Stimulated activated CD8-positive, alpha-beta memory T cell treated with anti-CD3 and anti-CD28 coated beads, Interleukin-12 subunit alpha, Interleukin-12 subunit beta, amount 100 ng/mL, for 24 hours (primary cell): ENCODE results near the gene SPIRE2.

Source experiments
- DNase-seq: peaks from one replicate; pipeline ENCODE4 v3.0.0-alpha.2; 2020; ENCODE audit errors: extremely low read depth

The SPIRE2 gene

DNA sequence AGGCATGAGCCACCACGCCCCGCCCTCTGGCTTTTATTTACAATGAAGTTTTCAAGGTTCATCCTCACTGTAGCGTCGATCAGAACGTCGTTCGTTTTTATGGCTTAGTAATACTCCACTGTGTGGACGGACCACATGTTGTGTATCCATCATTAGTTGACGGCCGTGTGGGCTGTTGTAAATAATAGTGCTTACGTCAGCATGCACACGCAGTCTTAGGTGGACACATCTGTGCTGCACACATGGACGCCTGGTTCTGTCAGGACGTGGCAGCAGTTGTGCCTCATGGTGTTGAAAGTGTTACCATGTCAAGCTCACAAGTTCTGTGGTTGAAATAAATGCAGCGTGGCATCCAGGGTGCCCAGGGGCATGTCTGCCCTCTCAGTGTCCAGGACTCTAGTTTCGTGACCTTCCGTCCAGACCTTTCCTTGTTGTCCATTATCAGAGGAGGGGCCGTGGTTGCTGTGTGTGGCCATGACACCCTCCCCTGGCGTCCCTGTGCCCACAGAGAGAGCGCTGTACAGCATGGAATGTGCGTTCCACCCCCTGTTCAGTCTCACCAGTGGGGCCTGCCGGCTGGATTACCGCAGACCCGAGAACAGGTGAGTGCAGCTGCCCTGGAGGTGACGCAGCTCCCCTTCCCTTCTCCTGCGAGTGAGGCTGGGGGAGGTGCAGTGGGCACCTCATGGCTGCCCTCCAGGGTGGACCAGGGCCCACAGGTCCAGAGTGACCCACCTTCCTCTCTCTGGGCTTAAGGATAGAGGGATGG is 67.4 kb downstream of the SPIRE2 start:
- DNase-seq: no peak

GRCh38 chr16:89897204-89897603 is 68.9 kb downstream of the SPIRE2 start:
- DNase-seq: no peak

GRCh38 chr16:89898201-89898967 is 70.1 kb downstream of the SPIRE2 start:
- DNase-seq: no peak

GRCh38 chr16:89899879-89900481 is 71.7 kb downstream of the SPIRE2 start:
- no peak for DNase-seq

GRCh38 chr16:89900885-89901284 is 72.6 kb downstream of the SPIRE2 start:
- DNase-seq: no peak

GRCh38 chr16:89902980-89903379 is 74.7 kb downstream of the SPIRE2 start:
- no peak for DNase-seq

GRCh38 chr16:89903908-89904515 is 75.7 kb downstream of the SPIRE2 start:
- no peak for DNase-seq

GRCh38 chr16:89904606-89905510 is 76.6 kb downstream of the SPIRE2 start:
- DNase-seq: no peak

DNA sequence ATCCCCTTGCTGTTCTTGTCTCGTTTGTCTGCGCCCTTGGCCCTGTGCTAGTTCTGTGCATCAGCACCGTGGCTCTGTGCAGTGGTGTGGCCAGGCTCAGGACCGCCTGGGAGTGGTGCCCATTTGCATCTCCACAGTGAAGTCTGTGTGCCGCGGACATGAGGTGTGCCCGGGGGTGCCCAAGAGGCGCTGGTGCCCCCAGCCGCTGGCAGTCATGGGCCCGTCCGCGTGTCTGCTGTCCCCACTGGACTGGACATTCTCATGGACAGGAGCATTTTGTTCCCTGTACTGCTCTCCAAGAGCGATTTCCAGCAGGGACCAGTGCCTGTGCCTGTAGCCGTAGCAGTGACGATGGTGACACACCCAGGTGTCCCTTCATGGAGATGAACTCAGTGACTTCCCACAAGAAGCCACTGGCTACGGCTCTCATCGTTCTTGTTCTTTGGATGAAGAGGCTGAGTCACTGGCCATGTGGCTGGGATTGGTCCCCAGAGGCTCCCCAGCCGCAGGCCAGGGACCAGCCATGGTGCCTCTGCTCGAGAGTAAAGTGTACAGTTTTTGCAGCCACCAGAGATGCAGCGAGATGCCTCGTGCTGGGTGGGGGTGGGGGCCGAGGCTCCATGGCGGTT is 77.3 kb downstream of the SPIRE2 start:
- no peak for DNase-seq

GRCh38 chr16:89906140-89907025 is 78.1 kb downstream of the SPIRE2 start:
- DNase-seq: no peak

DNA sequence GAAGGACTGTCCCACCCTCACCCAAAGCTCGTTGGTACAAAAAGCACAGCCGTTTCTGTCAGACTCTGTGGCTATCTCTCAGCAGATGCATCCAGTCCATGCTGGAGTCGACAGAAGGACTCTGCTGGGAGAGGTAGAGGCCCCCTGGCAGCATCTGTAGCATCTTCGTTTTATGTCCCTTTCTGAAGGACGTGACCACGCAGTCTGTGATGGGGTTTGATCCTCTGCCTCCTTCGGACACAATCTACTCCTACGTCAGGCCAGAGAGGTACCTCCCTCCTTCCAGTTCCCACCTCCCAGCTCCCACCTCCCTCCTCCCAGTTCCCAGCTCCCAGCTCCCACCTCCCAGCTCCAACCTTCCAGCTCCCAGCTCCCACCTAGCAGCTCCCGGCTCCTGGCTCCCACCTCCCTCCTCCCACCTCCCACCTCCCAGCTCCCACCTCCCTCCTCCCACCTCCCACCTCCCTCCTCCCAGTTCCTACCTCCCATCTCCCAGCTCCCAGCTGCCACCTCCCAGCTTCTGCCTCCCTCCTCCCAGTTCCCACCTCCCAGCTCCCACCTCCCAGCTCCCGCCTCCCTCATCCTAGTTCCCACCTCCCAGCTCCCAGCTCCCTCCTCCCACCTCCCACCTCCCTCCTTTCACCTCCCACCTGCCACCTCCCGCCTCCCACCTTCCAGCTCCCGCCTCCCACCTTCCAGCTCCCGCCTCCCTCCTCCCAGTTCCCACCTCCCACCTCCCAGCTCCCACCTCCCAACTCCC is 79.0 kb downstream of the SPIRE2 start:
- no peak for DNase-seq

- DNase-seq: no peak
These were observed 80.0 kb downstream of the SPIRE2 start for GRCh38 chr16:89908236-89908635.

GRCh38 chr16:89909777-89910716 is 81.8 kb downstream of the SPIRE2 start:
- no peak for DNase-seq

DNA sequence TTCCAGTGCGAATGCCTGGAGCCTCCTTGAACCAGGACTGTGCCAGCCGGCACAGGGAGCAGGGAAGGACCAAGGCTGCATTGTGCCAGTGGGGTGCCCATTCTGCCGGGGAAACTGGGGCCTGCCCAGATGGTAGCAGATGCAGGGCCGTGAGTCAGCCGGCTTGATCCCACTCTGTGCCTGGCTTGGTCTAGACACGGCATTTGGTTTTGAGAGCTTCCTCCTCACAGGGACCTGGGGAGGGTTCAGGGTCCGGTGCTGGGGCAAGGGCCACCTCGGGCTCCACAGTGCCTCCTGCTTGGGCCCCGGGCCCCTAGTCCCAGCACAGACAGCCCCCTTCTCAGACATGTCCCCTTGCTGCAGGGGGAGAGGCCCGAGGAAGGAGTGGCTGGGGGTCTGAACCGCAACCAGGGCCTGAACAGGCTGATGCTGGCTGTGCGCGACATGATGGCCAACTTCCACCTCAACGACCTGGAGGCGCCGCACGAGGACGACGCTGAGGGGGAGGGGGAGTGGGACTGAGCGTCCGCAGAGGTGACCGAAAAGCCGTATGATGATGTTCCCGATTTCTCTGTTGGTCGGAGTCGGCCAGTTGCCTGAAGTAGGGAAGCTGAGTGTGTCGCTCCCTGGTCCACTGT is 82.6 kb downstream of the SPIRE2 start:
- DNase-seq: no peak

GRCh38 chr16:89911375-89911774 is 83.1 kb downstream of the SPIRE2 start:
- no peak for DNase-seq

DNA sequence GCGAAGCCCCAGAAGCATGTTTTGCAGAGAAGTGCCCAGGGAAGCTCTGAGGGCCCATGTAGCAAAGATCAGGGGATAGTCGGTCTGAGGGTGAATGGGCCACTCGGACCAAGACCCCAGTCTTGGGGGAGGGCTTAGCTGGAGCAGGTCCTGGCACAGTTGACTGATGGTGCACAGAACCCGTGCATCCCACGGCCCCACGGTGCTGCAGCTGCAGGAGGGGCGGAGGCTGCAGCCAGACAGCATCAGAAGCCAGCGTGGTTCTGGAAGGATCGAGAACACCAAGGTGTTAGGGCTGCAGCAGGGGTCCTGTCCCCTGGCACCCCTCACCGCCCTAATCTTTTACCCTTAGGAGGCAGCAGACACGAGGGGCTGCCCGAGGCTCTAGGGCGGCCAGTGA is 83.9 kb downstream of the SPIRE2 start:
- no peak for DNase-seq

DNA sequence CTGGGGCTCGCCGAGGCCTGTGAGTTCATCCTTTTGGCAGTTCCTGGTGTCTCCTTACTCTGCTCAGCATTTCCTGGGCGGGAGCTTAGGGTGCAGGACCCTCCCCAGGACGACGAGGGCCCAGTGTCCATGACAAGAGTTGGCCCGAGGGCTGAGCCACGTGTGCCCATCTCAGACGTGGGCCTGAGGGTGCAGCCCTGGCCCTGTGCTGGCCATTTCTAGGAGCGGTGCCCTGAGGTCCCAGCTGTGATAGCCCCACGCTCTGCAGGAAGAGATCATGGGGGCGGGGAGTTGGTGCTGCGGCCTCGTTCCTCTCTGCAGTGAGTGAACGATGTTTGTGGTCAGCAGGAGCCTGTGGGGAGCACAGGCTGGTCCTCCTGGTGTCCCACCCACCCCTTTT is 84.4 kb downstream of the SPIRE2 start:
- no peak for DNase-seq
